ENCODE data around the gene CHST1. TPM values are rescaled to one million over a fixed set of nuclear protein-coding genes. Genes with fewer than 3 reads are reported as not detected.

CHST1 gene
- total and polyA plus RNA-seq, 5 experiments from 2014 or later, result not detected

Small RNAs within 50 kb of the gene (microRNA-seq; reads per million reads assigned to microRNA genes)
- gene MIR7154 (ENCODE audit: borderline microRNAs expressed), result not detected

Other genes with a start within 250 kb of the CHST1 start
- 10 to 100 TPM; 11.8 to 12.3 TPM for gene SLC35C1, start 139.5 kb upstream of the CHST1 start, total RNA-seq
- 10 to 100 TPM in 1 of 3 donors, 1 to 10 TPM in 2; 5.6 to 10.0 (median 8.4) TPM for gene SLC35C1, start 139.5 kb upstream of the CHST1 start, polyA plus RNA-seq
- 10 to 100 TPM; 59.5 to 64.5 TPM for gene CRY2, start 181.9 kb upstream of the CHST1 start, total RNA-seq
- gene CRY2, start 181.9 kb upstream of the CHST1 start, polyA plus RNA-seq, result 10 to 100 TPM; 24.3 to 33.4 (median 30.3) TPM
- gene MAPK8IP1, start 220.0 kb upstream of the CHST1 start, total RNA-seq, result 1 to 10 TPM; 1.6 to 2.1 TPM
- gene MAPK8IP1, start 220.0 kb upstream of the CHST1 start, polyA plus RNA-seq, result not detected
- 1 to 10 TPM; 3.1 to 3.4 TPM for gene FREY1, start 241.6 kb upstream of the CHST1 start, total RNA-seq
- gene FREY1, start 241.6 kb upstream of the CHST1 start, polyA plus RNA-seq, result not detected